SK-N-SH (cell line): ENCODE measurements around the gene TOMT.

Source experiments
- CTCF ChIP-seq: fragments of 200-600 bp; sonication (generic); IDR thresholded peaks from 2 replicates; pipeline ENCODE4 v1.6.1; 2017; ENCODE audit warnings: antibody characterized with exemption, mild to moderate bottlenecking, moderate library complexity
- EP300 ChIP-seq, 2 experiments: IDR thresholded peaks; 2 replicates each; pipeline versions ENCODE4 v1.4.0 to v1.6.1; 2012; ENCODE audit warnings: borderline replicate concordance in 1 of 2, low read depth in 1 of 2, low read length in 1 of 2
- GABPA ChIP-seq: IDR thresholded peaks from 2 replicates; pipeline ENCODE4 v1.4.0; 2012; ENCODE audit warnings: low read depth, mild to moderate bottlenecking
- JUND ChIP-seq: IDR thresholded peaks from 2 replicates; pipeline ENCODE4 v1.4.0; 2012
- MAX ChIP-seq: IDR thresholded peaks from 2 replicates; pipeline ENCODE4 v1.4.0; 2012; ENCODE audit warnings: low read depth
- MEF2A ChIP-seq: IDR thresholded peaks from 2 replicates; pipeline ENCODE4 v1.4.0; 2012; ENCODE audit warnings: low read depth, borderline replicate concordance
- RCOR1 ChIP-seq: fragments of 150-350 bp; IDR thresholded peaks from 2 replicates; pipeline ENCODE4 v1.6.1; 2017; ENCODE audit warnings: antibody characterized with exemption, low read length
- REST ChIP-seq: IDR thresholded peaks from 2 replicates; pipeline ENCODE4 v1.6.1; 2012; ENCODE audit warnings: mild to moderate bottlenecking, low read depth, low read length, moderate library complexity
- TCF12 ChIP-seq: IDR thresholded peaks from 2 replicates; pipeline ENCODE4 v1.4.0; 2012
- TEAD4 ChIP-seq: IDR thresholded peaks from 2 replicates; pipeline ENCODE4 v1.4.0; 2012; ENCODE audit warnings: mild to moderate bottlenecking, borderline replicate concordance; ENCODE audit not compliant: insufficient read depth
- USF2 ChIP-seq: fragments of 150-350 bp; IDR thresholded peaks from 2 replicates; pipeline ENCODE4 v1.6.1; 2017; ENCODE audit warnings: antibody characterized with exemption, low read length, low read depth, borderline replicate concordance

- TF ChIP-seq EP300 (IDR thresholded peaks at IDR 0.05; ENCODE audit: borderline replicate concordance in 1 of 2, low read depth in 1 of 2, low read length in 1 of 2) (no peak), GABPA (no peak), MAX (no peak), CTCF (no peak), REST (no peak), USF2 (no peak), MEF2A (no peak), TEAD4 (0 out of 2 replicates have a peak, but pooled peaks have one; percentile 19), JUND (no peak), TCF12 (no peak), RCOR1 (no peak)
Observed at GRCh38 chr11:72144807-72145565, 39.3 kb downstream of the TOMT start.
